Kidney tubule cell (primary cell): ENCODE measurements around the gene MTIF3.

Source experiments
- DNase-seq: peaks from one replicate; pipeline ENCODE4 v3.0.0-alpha.2; 2018; ENCODE audit warnings: low spot score

Gene MTIF3

DNA sequence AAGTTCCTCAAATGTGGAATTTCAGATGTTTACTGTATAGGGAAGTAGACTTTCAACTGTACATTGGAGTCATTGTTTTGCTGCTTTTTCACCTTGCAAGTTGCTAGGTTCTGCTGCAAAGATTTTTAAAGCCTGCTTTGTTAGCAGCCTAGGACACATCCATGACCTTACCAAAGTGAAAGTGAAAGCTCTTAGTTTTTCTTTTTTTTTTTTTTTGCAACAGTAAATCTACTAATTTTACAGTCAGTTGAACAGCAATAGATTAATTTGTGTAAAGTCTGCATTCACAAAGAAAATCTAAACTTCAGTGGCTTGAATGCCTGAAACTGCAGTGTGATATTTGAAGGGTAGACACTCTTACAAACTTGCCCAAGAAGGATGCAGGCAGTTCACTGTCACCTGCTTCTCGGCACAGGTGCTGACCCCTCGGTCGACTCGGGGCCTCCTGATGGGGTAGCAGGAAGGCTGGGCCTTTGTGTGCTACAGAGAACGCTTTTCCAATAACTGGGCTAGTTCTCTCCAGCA, 5.0 kb upstream of the MTIF3 start:
- DNase-seq, result no peak

- peak; percentile 94 for DNase-seq
These were observed 632 bp upstream of the MTIF3 start for GRCh38 chr13:27450921-27451471.

DNA sequence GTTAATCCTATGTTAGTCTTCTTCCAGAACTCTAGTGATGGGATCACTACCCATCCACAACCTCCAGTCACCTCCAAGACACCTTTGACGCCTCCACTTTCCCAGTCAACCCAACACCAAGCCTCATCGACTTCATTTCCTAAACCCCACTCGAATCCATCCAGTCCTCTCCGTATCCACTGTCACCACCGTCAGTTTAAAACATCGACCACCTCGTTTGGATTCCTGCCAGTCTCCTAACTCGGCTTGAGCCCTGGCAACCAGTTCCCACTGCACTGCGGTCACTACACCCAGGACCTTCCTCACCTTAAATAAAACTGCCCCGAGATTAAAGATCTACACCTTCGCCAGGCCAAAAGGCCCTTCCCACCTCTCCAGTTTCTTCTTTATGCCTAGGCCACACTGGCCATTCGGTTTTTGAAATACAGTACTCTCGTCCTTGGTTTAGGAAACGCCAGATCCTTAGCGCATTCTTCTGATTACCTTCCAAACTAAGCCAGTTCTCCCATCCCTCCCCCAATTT, 1.2 kb downstream of the MTIF3 start:
- no peak for DNase-seq

DNA sequence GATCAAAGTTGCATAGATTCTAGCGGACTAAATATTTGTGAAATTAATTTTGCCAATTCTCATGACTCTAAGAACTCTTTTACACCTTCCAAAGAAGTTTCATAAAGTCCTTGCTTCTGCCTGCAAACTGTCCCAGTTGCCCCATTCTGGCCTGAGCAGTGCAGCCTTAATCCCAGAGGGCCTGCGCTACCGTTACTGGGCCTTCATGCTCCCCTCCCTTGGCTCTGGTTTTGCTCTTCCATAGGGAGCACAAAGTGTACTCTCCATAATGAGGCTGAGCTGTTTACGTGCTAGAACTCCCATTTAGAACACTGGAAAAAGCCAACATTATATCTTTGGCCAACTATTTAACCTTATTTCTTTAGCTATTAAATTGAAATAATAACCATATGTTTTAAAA, 2.1 kb downstream of the MTIF3 start:
- DNase-seq, result no peak

DNA sequence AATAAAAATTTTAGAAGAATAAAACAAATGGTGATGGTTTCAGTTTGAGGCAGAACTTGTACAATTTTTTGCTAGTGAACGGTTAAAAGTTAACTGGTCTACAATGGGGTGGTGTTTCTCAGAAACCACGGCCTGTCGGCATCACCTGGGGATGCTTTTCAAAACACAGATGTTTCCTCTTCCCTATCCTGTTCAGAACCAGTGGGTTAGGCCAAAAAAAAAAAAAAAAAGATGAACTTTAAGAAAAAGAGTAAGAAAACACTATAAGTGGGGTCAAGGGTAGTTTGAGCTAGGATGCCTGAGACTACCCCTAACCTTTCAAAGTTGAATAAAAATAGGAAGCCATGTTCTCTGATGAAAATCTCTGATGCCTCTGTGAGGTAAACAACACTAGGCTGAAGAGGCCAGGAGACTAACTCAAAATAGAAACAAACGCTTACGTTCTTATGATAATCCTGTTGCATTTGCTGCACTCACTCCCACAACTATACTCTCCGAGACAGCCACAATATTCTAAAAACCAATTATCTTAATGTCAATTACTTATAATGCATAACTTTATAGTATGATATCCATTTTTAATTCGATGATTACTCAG, 3.3 kb downstream of the MTIF3 start:
- no peak for DNase-seq

DNA sequence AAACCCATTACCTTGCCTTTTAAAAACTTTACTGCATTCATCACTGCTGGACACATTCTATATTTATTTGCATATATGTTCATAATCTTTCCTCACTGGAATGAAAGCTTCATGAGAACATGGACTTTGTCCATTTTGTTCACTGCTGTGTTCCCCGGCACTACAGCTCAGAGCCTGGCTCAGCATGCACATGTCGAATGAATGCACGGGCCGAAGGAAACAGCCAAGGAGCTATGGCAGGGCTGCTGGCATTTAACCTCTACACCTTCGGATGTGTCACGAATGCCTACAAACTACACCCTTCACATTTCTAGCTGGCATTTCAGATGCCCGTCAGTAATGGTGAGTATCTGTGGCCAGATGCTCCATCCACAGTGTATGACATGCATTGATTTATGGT, 7.6 kb downstream of the MTIF3 start:
- DNase-seq, result peak; percentile 17

DNA sequence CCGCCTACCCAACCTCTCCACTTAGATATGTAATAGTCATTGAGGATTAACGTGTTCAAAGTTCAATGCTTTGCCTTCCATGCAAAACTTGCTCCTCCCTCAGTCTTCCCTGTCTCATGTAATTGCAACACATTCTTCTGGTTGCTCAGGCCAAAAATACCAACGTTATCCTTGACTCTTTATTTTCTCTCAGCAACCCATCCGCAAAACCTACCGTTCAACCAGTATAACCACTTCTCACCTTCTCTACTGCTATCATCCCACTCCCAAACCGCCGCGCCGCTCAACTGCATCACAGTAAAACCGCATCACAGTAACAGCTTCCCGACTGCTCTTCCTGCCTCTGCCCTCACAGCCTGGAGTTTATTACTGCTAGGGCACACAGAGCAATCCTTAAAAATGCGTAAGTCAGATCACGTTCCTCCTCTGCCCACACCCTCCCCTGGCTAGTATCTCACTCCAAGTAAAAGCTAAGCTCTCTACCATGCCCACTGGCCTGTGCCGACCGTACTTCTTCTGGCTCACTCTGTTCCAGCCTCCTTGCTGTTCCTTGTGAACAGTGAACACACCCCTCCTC, 8.2 kb downstream of the MTIF3 start:
- peak; percentile 76 for DNase-seq

GRCh38 chr13:27440408-27440807, 10.0 kb downstream of the MTIF3 start:
- DNase-seq, result no peak

GRCh38 chr13:27437126-27437525, 13.2 kb downstream of the MTIF3 start:
- DNase-seq, result no peak

DNA sequence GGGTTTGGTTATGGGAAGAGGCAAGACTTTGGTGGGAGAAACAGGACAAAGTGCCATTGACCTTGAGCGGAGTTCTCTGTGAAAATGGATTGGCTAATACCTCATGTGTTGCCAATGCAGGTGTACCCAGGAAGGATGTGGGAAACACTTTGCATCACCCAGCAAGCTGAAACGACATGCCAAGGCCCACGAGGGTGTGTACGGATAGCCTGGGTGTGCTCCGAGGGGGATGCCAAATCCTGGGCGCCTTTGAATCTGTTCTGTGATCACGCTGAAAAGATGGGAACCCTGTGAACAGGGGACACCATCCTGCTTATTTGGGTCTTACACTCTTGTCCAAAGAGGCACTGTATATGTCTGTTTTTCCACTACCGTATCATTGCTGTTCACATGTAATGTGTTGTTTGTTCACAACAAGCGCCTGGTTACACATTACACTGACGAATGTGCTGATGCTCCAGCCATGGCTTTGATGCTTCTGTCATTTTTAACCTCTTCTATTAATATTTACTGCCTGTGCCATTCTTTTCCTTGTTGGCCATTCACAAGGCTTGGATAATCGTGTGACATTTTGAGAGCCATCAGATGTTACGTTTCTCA, 17.7 kb downstream of the MTIF3 start:
- no peak for DNase-seq

- no peak for DNase-seq
These were observed 18.2 kb downstream of the MTIF3 start for GRCh38 chr13:27432180-27432579.

DNA sequence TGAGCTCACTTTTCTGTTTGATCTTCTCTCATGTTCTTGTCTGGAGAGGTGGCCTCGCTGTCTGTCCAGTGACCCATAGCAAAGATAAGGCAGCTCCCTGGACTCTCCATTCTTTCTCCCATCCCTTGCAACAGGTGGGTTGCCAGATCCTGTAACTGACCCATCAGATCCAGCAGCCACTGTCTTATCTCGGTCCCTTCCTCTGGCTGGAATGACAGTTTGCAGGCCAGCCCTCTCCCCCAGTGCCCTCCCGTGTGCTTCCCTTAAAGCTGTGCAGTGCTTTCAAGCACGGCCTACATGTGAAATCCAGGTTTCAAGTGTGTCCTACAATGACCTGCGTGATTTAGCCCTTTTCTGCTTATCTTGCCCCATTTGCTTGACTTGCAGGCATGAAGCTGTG, 22.2 kb downstream of the MTIF3 start:
- DNase-seq, result no peak

- DNase-seq, result no peak
These were observed 22.7 kb downstream of the MTIF3 start for GRCh38 chr13:27427641-27428040.

DNA sequence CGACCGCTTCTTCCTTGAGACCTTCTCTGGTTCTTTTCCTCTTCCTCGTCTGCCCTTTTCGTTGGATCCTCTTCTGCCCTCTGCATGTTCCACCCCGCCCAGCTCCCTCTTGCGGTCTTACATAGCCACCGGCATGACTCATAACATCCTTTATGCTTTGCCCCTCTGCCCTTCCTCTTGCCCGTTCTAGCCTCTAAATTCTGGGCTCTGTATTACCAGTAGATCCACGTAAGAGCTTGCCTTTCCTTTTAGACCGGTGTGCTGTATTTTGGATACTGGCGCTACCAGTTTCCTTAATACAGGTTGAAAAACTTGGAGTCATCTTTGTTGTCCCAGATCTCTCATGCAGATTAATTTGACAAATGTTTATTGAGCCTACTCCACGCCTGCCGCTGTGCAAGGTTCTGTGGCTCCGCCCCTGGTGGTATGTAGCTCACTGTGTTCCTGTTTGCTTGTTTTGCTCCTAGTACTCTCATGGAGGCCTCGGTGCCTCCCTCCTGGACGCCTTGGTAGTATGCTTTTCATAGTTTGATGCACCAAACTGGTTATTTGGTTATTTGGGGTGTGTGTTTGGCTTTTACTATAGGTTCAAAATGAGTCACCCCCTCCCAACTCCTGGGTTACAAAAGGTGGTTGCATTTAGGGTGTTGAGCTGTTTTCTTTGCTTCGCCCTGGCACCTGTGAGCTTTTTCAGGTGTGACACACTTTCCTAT, 24.3 kb downstream of the MTIF3 start:
- peak; percentile 92 for DNase-seq

DNA sequence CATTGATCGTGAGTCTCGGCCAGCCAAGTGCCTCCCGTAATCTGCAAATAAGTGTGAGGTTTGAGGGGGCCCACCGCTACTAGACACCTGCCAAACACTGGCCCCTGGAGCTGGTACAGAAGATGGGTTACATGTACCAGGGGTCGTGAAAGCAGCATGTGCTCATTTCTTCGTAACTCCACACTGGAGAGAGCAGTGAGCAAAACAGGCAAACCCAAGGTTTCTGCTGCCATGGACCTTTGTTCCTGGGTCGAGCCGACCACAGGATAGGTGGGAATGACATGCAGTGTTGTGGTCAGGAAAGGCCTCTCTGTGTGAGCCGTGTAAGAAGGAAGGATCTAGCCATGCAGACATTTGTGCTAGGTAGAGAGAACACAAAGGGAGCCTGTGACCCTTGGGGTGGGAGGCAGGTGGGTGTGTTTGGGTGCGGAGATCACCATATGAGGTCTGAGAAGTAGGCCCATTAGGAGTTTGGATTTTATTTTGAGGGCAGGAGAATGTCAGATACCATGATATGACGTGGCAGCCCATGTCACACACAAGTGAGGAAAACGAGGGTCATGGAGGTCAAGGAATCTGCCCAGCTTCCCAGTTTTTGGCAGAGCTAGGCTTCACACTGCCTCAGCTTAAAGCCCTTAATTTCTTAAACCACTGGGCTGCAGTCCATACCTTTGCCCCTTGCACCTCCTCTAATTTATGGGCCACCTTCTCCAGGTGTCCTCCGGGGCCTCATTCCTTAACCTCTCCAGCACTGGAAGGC, 25.0 kb downstream of the MTIF3 start:
- peak; percentile 44 for DNase-seq

GRCh38 chr13:27424246-27425157, 25.9 kb downstream of the MTIF3 start, which contains the start of gene GTF3A:
Gene GTF3A (plus strand): TSS chr13:27424619.
- DNase-seq, result peak; percentile 87

DNA sequence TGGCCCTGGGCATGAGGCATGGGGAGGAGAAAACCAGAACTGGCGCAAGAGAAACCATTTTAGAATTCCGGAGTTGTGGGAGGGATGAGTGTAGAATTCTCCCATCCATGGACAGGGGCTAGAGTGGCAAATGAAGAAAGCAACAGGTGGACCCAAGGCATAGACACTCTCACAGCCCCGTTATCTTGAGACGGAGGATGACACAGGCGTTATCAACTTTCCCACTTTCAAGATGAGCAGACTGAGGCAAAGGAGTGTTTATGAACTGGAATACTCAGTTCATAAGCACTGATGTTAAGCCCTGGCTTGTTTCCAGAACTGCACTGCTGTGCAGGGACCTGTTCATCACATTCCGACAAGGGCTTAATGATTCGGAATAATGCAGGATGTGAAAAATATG, 27.0 kb downstream of the MTIF3 start:
- DNase-seq, result no peak

DNA sequence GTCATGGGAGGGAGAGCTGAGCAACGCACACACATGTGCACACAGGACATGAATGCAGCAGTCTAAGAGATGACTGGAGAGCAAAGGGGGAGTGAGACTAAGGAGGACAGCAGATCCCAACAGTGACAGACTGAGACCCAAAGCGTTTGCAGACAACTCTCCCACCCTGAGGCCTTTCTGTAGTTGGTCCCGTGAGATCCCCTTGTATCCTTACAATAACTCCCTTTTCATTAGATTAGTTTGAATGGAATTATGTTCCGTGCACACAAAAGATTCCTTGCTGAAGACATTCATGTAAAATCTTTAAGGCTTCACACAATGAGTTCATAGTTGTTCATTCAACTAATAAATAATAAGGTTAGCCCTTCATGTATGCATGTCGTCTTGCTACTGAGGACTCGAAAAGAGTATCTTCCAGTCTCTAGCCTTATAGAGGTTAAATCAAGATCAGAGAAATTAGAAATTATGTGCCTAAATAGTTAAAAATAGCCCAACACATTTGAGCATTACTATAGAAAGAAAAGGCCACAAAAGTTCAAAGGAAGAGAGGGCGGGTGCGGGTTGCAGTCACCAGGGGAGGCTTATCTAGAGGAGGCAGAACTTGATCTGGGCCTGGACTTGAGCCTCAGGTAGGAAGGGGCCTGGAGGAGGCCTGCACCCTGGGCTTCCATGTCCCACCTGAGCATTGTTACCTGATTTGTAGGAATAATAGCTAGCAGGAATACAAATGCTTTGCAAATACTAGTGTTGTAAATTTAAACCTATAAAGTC, 29.1 kb downstream of the MTIF3 start:
- no peak for DNase-seq

- peak; percentile 13 for DNase-seq
These were observed 31.0 kb downstream of the MTIF3 start for GRCh38 chr13:27419328-27419727.

DNA sequence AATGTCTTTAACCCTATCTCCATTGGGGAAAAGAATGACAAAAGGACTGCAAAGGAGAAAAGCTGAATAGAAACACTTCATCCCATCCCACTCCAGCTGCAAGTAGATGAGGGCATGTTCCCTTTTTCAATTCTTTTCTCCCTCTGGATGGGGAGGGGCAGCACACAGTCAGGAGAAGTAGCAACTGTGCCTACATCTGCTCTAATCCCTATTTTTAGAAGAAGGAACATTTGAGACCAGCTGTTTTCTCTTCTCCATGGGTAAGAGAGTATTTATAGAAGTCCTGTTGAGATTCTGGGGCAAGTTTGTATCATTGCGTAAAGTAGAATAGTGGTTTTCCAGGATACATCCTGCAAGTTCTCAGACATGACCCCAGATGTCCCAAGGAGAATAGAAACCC, 35.2 kb downstream of the MTIF3 start:
- no peak for DNase-seq
